Activated naive CD8-positive, alpha-beta T cell (primary cell): ENCODE results near the gene NPHP4.

ENCODE experiments used
- H3K27ac Mint-ChIP-seq: one replicate; pipeline ENCODE4 v1.8.0; 2021; ENCODE audit warnings: mixed read lengths
- H3K27me3 Mint-ChIP-seq: one replicate; pipeline ENCODE4 v1.8.0; 2021; ENCODE audit warnings: mixed read lengths
- H3K36me3 Mint-ChIP-seq: one replicate; pipeline ENCODE4 v1.8.0; 2021; ENCODE audit warnings: mixed read lengths
- H3K4me1 Mint-ChIP-seq: one replicate; pipeline ENCODE4 v1.8.0; 2021; ENCODE audit warnings: low read depth, mixed read lengths
- H3K4me3 Mint-ChIP-seq: one replicate; pipeline ENCODE4 v1.8.0; 2021; ENCODE audit warnings: mild to moderate bottlenecking, mixed read lengths
- H3K9me3 Mint-ChIP-seq: one replicate; pipeline ENCODE4 v1.8.0; 2021; ENCODE audit warnings: low read depth, mixed read lengths

The NPHP4 gene

GRCh38 chr1:5992026-5992813, at the start of gene NPHP4:
TSS of gene NPHP4 (minus strand) at chr1:5992425. CDS start at chr1:5986289, 6,136 bp downstream.
- no peaks in the 10 kb centered on the region for H3K27me3 Mint-ChIP-seq
- peak within 1 kb of the TSS; percentile 95 for H3K4me3 Mint-ChIP-seq
- peaks cover 34% of the 10 kb centered on the region for H3K4me1 Mint-ChIP-seq
- H3K9me3 Mint-ChIP-seq: no peaks in the 10 kb centered on the region
- peak within 1 kb of the TSS; percentile 90 for H3K27ac Mint-ChIP-seq
- peaks cover 5% of the 10 kb centered on the region for H3K36me3 Mint-ChIP-seq

- Mint-ChIP-seq H3K4me3 (no peak overlapping the region), H3K36me3 (no peaks in the 10 kb centered on the region), H3K27ac (no peak overlapping the region), H3K27me3 (no peaks in the 10 kb centered on the region), H3K9me3 (no peaks in the 10 kb centered on the region), H3K4me1 (peaks cover 22% of the 10 kb centered on the region)
Measured at GRCh38 chr1:6041432-6042062, 49.3 kb upstream of the NPHP4 start.

GRCh38 chr1:6040861-6041415, 48.7 kb upstream of the NPHP4 start:
- no peak overlapping the region for H3K4me3 Mint-ChIP-seq
- H3K9me3 Mint-ChIP-seq: no peaks in the 10 kb centered on the region
- no peaks in the 10 kb centered on the region for H3K27me3 Mint-ChIP-seq
- no peaks in the 10 kb centered on the region for H3K36me3 Mint-ChIP-seq
- no peak overlapping the region for H3K27ac Mint-ChIP-seq
- H3K4me1 Mint-ChIP-seq: peaks cover 26% of the 10 kb centered on the region

GRCh38 chr1:6040444-6040843, 48.2 kb upstream of the NPHP4 start:
- Mint-ChIP-seq H3K4me1 (peaks cover 29% of the 10 kb centered on the region), H3K27ac (peak overlapping the region; percentile 46), H3K27me3 (no peaks in the 10 kb centered on the region), H3K4me3 (no peak overlapping the region), H3K9me3 (no peaks in the 10 kb centered on the region), H3K36me3 (no peaks in the 10 kb centered on the region)

- Mint-ChIP-seq H3K27ac (no peak overlapping the region), H3K27me3 (no peaks in the 10 kb centered on the region), H3K4me1 (peaks cover 37% of the 10 kb centered on the region), H3K9me3 (no peaks in the 10 kb centered on the region), H3K4me3 (no peak overlapping the region), H3K36me3 (no peaks in the 10 kb centered on the region)
Measured at GRCh38 chr1:6039031-6039430, 46.8 kb upstream of the NPHP4 start.

- Mint-ChIP-seq H3K4me3 (no peak overlapping the region), H3K27ac (no peak overlapping the region), H3K4me1 (peaks cover 38% of the 10 kb centered on the region), H3K36me3 (no peaks in the 10 kb centered on the region), H3K9me3 (no peaks in the 10 kb centered on the region), H3K27me3 (no peaks in the 10 kb centered on the region)
Measured at GRCh38 chr1:6038603-6039002, 46.4 kb upstream of the NPHP4 start.

- H3K27ac Mint-ChIP-seq: no peak overlapping the region
- H3K4me3 Mint-ChIP-seq: no peak overlapping the region
- H3K4me1 Mint-ChIP-seq: peaks cover 50% of the 10 kb centered on the region
- no peaks in the 10 kb centered on the region for H3K9me3 Mint-ChIP-seq
- H3K36me3 Mint-ChIP-seq: peaks cover 2% of the 10 kb centered on the region
- no peaks in the 10 kb centered on the region for H3K27me3 Mint-ChIP-seq
Measured at GRCh38 chr1:6037338-6037762, 45.1 kb upstream of the NPHP4 start.

GRCh38 chr1:6035719-6036118, 43.5 kb upstream of the NPHP4 start:
- H3K27ac Mint-ChIP-seq: peak overlapping the region; percentile 16
- H3K27me3 Mint-ChIP-seq: no peaks in the 10 kb centered on the region
- H3K36me3 Mint-ChIP-seq: peaks cover 2% of the 10 kb centered on the region
- H3K9me3 Mint-ChIP-seq: no peaks in the 10 kb centered on the region
- peaks cover 60% of the 10 kb centered on the region for H3K4me1 Mint-ChIP-seq
- peak overlapping the region; percentile 51 for H3K4me3 Mint-ChIP-seq

GRCh38 chr1:6035303-6035702, 43.1 kb upstream of the NPHP4 start:
- H3K4me1 Mint-ChIP-seq: peaks cover 64% of the 10 kb centered on the region
- H3K36me3 Mint-ChIP-seq: peaks cover 6% of the 10 kb centered on the region
- peak overlapping the region; percentile 64 for H3K27ac Mint-ChIP-seq
- no peak overlapping the region for H3K4me3 Mint-ChIP-seq
- H3K9me3 Mint-ChIP-seq: no peaks in the 10 kb centered on the region
- no peaks in the 10 kb centered on the region for H3K27me3 Mint-ChIP-seq

- Mint-ChIP-seq H3K4me1 (peaks cover 70% of the 10 kb centered on the region), H3K36me3 (peaks cover 8% of the 10 kb centered on the region), H3K9me3 (no peaks in the 10 kb centered on the region), H3K27me3 (no peaks in the 10 kb centered on the region), H3K4me3 (peak overlapping the region; percentile 42), H3K27ac (peak overlapping the region; percentile 64)
Measured at GRCh38 chr1:6034750-6035096, 42.5 kb upstream of the NPHP4 start.

GRCh38 chr1:6033986-6034749, 41.9 kb upstream of the NPHP4 start:
- peak overlapping the region; percentile 64 for H3K27ac Mint-ChIP-seq
- H3K9me3 Mint-ChIP-seq: no peaks in the 10 kb centered on the region
- H3K4me3 Mint-ChIP-seq: peak overlapping the region; percentile 42
- no peaks in the 10 kb centered on the region for H3K27me3 Mint-ChIP-seq
- peaks cover 8% of the 10 kb centered on the region for H3K36me3 Mint-ChIP-seq
- H3K4me1 Mint-ChIP-seq: peaks cover 75% of the 10 kb centered on the region

GRCh38 chr1:6033124-6033523, 40.9 kb upstream of the NPHP4 start:
- Mint-ChIP-seq H3K27me3 (no peaks in the 10 kb centered on the region), H3K36me3 (peaks cover 12% of the 10 kb centered on the region), H3K4me1 (peaks cover 83% of the 10 kb centered on the region), H3K9me3 (no peaks in the 10 kb centered on the region), H3K4me3 (peak overlapping the region; percentile 56), H3K27ac (peak overlapping the region; percentile 47)

- Mint-ChIP-seq H3K27me3 (no peaks in the 10 kb centered on the region), H3K27ac (peak overlapping the region; percentile 72), H3K9me3 (no peaks in the 10 kb centered on the region), H3K36me3 (peaks cover 12% of the 10 kb centered on the region), H3K4me3 (peak overlapping the region; percentile 95), H3K4me1 (peaks cover 71% of the 10 kb centered on the region)
Measured at GRCh38 chr1:6030547-6031261, 38.5 kb upstream of the NPHP4 start.

GRCh38 chr1:6030132-6030531, 37.9 kb upstream of the NPHP4 start:
- Mint-ChIP-seq H3K9me3 (no peaks in the 10 kb centered on the region), H3K4me3 (peak overlapping the region; percentile 95), H3K27ac (peak overlapping the region; percentile 72), H3K4me1 (peaks cover 70% of the 10 kb centered on the region), H3K27me3 (no peaks in the 10 kb centered on the region), H3K36me3 (peaks cover 12% of the 10 kb centered on the region)
